ENCODE results near the gene GMDS. TPM values are rescaled to one million over a fixed set of nuclear protein-coding genes. Genes with fewer than 3 reads are reported as not detected.

GMDS gene
- total and polyA plus RNA-seq, 2 experiments from 2014 or later: 30.1 to 36.5 TPM

DNA sequence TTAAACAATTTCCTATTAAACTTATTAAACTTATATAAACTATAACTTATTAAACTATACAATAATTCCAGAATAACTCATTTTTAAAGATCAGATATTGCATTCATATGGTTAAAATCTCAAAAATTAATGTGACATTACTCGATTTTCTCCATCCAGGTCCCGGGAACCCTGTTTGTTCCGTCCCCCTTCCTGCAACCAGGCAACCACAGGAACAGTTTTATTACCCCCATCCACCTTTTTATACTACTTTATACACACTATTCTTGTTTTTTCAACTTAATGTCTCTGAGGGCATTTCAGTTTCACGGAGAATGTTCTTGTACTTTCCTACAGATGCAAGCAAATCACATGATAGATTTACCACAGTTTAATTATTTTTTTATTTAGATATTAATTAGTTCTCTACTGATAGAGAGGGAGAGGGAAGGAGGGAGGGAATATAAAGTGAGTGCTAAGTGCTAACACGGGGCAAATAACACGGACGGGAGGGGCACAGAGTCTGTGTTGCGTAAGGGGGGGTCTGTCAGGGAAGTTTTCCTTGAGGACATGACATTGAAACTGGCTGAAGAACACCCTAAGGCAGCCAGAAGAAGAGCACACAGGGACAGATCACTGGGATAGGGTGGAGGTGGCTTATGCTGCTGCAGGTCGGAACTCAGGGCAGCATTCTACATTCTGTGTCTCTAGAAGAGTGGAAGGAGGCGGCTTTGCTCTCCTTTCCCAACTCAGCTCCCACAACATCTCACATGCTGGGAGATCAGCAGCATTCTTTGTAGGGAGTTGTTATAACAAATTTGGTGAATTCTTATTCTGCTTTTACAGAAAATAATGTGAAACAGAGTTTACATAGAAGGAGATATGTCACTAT is 410.5 kb downstream of the GMDS start:
- Histone ChIP-seq H3K4me2 (peak overlapping the region; percentile 58), H3K4me3 (no peak overlapping the region), H3K9me2 (ENCODE audit: insufficient read depth) (no peaks in the 10 kb centered on the region), H3F3A (replicated peaks; ENCODE audit: low read depth) (no peaks in the 10 kb centered on the region), H3K36me3 (ENCODE audit: insufficient read depth) (no peaks in the 10 kb centered on the region), H2AFZ (no peak overlapping the region), H3K79me2 (replicated peaks; ENCODE audit: insufficient read depth) (no peaks in the 10 kb centered on the region), H4K20me1 (replicated peaks; ENCODE audit: insufficient read depth) (no peaks in the 10 kb centered on the region), H3K4me1 (ENCODE audit: insufficient read depth) (peaks cover 60% of the 10 kb centered on the region), H3K27me3 (ENCODE audit: insufficient read depth) (no peaks in the 10 kb centered on the region), H3K27ac (ENCODE audit: low read depth) (no peak overlapping the region)
- ATAC-seq (peak; percentile 74), DNase-seq (ENCODE audit: low spot score) (peak; percentile 54)
- H3K27me3 Mint-ChIP-seq (ENCODE audit: insufficient read depth, low read depth, poor library complexity): peaks cover 4% of the 10 kb centered on the region
- no peaks in the 10 kb centered on the region for H3K9me3 Mint-ChIP-seq
- H3K36me3 Mint-ChIP-seq (ENCODE audit: low read depth): no peaks in the 10 kb centered on the region
- TF ChIP-seq POLR2AphosphoS5 (IDR thresholded peaks at IDR 0.05; ENCODE audit: low read depth) (no peak), CREB1 (CRISPR knock-in tag; IDR thresholded peaks at IDR 0.05; ENCODE audit: low read depth) (no peak), ZNF331 (CRISPR knock-in tag; IDR thresholded peaks at IDR 0.05; ENCODE audit: low read depth) (no peak), JUNB (IDR thresholded peaks at IDR 0.05; ENCODE audit: unreplicated experiment) (no peak), ZNF114 (CRISPR knock-in tag; IDR thresholded peaks at IDR 0.05) (no peak), ZNF462 (CRISPR knock-in tag; IDR thresholded peaks at IDR 0.05) (no peak), EZH2 (IDR thresholded peaks at IDR 0.05; ENCODE audit: low read depth, unreplicated experiment) (no peak), EZH2phosphoT487 (IDR thresholded peaks at IDR 0.05; ENCODE audit: unreplicated experiment) (no peak), NANOG (IDR thresholded peaks at IDR 0.05; ENCODE audit: borderline replicate concordance) (no peak), STAT1 (IDR thresholded peaks at IDR 0.05; ENCODE audit: unreplicated experiment) (no peak)
- TF ChIP-seq, protein P1, sequence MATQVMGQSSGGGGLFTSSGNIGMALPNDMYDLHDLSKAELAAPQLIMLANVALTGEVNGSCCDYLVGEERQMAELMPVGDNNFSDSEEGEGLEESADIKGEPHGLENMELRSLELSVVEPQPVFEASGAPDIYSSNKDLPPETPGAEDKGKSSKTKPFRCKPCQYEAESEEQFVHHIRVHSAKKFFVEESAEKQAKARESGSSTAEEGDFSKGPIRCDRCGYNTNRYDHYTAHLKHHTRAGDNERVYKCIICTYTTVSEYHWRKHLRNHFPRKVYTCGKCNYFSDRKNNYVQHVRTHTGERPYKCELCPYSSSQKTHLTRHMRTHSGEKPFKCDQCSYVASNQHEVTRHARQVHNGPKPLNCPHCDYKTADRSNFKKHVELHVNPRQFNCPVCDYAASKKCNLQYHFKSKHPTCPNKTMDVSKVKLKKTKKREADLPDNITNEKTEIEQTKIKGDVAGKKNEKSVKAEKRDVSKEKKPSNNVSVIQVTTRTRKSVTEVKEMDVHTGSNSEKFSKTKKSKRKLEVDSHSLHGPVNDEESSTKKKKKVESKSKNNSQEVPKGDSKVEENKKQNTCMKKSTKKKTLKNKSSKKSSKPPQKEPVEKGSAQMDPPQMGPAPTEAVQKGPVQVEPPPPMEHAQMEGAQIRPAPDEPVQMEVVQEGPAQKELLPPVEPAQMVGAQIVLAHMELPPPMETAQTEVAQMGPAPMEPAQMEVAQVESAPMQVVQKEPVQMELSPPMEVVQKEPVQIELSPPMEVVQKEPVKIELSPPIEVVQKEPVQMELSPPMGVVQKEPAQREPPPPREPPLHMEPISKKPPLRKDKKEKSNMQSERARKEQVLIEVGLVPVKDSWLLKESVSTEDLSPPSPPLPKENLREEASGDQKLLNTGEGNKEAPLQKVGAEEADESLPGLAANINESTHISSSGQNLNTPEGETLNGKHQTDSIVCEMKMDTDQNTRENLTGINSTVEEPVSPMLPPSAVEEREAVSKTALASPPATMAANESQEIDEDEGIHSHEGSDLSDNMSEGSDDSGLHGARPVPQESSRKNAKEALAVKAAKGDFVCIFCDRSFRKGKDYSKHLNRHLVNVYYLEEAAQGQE (IDR thresholded peaks at IDR 0.05; ENCODE audit: unreplicated experiment): no peak
- TF ChIP-seq, protein P2, sequence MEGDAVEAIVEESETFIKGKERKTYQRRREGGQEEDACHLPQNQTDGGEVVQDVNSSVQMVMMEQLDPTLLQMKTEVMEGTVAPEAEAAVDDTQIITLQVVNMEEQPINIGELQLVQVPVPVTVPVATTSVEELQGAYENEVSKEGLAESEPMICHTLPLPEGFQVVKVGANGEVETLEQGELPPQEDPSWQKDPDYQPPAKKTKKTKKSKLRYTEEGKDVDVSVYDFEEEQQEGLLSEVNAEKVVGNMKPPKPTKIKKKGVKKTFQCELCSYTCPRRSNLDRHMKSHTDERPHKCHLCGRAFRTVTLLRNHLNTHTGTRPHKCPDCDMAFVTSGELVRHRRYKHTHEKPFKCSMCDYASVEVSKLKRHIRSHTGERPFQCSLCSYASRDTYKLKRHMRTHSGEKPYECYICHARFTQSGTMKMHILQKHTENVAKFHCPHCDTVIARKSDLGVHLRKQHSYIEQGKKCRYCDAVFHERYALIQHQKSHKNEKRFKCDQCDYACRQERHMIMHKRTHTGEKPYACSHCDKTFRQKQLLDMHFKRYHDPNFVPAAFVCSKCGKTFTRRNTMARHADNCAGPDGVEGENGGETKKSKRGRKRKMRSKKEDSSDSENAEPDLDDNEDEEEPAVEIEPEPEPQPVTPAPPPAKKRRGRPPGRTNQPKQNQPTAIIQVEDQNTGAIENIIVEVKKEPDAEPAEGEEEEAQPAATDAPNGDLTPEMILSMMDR (conservative IDR thresholded peaks at IDR 0.05; ENCODE audit: low read depth in 2 of 2): no peak
- TF ChIP-seq, protein P3, sequence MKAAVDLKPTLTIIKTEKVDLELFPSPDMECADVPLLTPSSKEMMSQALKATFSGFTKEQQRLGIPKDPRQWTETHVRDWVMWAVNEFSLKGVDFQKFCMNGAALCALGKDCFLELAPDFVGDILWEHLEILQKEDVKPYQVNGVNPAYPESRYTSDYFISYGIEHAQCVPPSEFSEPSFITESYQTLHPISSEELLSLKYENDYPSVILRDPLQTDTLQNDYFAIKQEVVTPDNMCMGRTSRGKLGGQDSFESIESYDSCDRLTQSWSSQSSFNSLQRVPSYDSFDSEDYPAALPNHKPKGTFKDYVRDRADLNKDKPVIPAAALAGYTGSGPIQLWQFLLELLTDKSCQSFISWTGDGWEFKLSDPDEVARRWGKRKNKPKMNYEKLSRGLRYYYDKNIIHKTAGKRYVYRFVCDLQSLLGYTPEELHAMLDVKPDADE (IDR thresholded peaks at IDR 0.05): no peak
- H3K4me3 Mint-ChIP-seq: no peak overlapping the region
- H3K4me1 Mint-ChIP-seq: peaks cover 53% of the 10 kb centered on the region
- peak overlapping the region; percentile 60; the same call in 1 of the 2 replicates for H3K27ac Mint-ChIP-seq
